K562 (cell line): ENCODE results near the gene CRIP1.

Experiments used
- ETV6 ChIP-seq, 3 experiments: fragments of 150-350 bp in 1 of 3; sonication (generic) in 1 of 3; formaldehyde crosslinking in 1 of 3; IDR thresholded peaks; 2 replicates each; pipeline versions ENCODE4 v1.6.1 to v1.8.0; 2014 to 2022; ENCODE audit warnings: borderline replicate concordance in 2 of 3, low read depth in 2 of 3, antibody characterized with exemption in 1 of 3, low read length in 1 of 3, mild to moderate bottlenecking in 1 of 3, missing genetic modification reagents in 1 of 3
- HCFC1 ChIP-seq: IDR thresholded peaks from 2 replicates; pipeline ENCODE4 v1.6.1; 2012; ENCODE audit warnings: low read depth, low read length, improper control_type of control experiment
- MAFK ChIP-seq: IDR thresholded peaks from 2 replicates; pipeline ENCODE4 v1.6.1; 2011; ENCODE audit warnings: low read length, improper control_type of control experiment
- ZNF311 ChIP-seq: fragments of 250-450 bp; sonication (Bioruptor Pico); IDR thresholded peaks from 2 replicates; pipeline ENCODE4 v1.4.0; 2020; ENCODE audit warnings: mild to moderate bottlenecking, moderate library complexity
- ZNF639 ChIP-seq, 2 experiments: fragments of 200-800 bp in 1 of 2; sonication (Bioruptor generic) in 1 of 2; sonication (generic) in 1 of 2; formaldehyde crosslinking in 1 of 2; IDR thresholded peaks in 1 of 2; conservative IDR thresholded peaks in 1 of 2; 2 replicates each; pipeline versions ENCODE4 v1.5.0 to v1.6.1; 2016 to 2020; ENCODE audit warnings: missing compliant biosample characterization in 1 of 2, missing genetic modification characterization in 1 of 2, missing genetic modification reagents in 1 of 2

DNA sequence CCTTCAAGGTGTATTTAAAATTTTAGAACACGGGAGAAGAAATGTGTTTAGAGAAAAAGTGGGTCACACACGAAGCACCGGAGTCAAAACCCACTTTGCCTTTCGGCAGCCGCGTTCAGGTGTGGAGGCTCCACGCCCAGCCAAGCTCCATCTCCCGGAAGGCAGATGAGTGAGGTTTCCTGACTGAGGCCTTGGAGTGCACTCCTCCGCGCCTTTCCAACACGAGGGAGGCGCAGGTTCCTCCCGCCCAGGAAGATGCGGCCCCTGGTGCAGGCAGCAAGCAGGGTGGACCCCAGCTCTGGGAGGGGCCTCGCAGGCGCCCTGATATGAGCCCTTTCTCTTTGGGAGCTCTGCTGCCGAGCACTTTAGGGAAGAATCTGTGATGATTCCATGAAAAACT, 44.6 kb upstream of the CRIP1 start:
- no peak for TF ChIP-seq ZNF639 (CRISPR knock-in tag; conservative IDR thresholded peaks at IDR 0.05 in 1 of 2, IDR thresholded peaks at IDR 0.05 in 1 of 2)
- TF ChIP-seq HCFC1 = no peak
- TF ChIP-seq ETV6 (IDR thresholded peaks at IDR 0.05; ENCODE audit: borderline replicate concordance in 1 of 2, low read depth in 2 of 2, low read length in 1 of 2) = no peak
- TF ChIP-seq ETV6 (CRISPR knock-in tag; IDR thresholded peaks at IDR 0.05; ENCODE audit: borderline replicate concordance) = no peak
- no peak for TF ChIP-seq MAFK
- TF ChIP-seq ZNF311 = no peak
